Neural cell (in vitro differentiated cells): Measurements from ENCODE around the gene ARID1A. TPM values are rescaled to one million over a fixed set of nuclear protein-coding genes. Genes with fewer than 3 reads are reported as not detected.
"Not testable (repeated sequence)": the region's sequence is repeated elsewhere in the genome, so short reads cannot be mapped to it uniquely, and the experiment has no call there.

ENCODE experiments used
- H2AFZ ChIP-seq: fragments of 200-600, 300-800 bp; sonication (generic), shearing (Covaris generic); 2 replicates; pipeline ENCODE4 v1.6.0; 2014; ENCODE audit warnings: low read depth, mild to moderate bottlenecking, antibody characterized with exemption, low read length, moderate library complexity
- H3F3A ChIP-seq: fragments of 200-600 bp; shearing (Covaris generic); 2 replicates; pipeline ENCODE4 v1.6.1; 2016; ENCODE audit warnings: mild to moderate bottlenecking, moderate library complexity, mixed read lengths, antibody characterized with exemption, low read length; ENCODE audit not compliant: insufficient read depth, poor library complexity, severe bottlenecking
- H3K27ac ChIP-seq: fragments of 200-600, 300-800 bp; sonication (generic), shearing (Covaris generic); 2 replicates; pipeline ENCODE4 v1.5.1; 2014; ENCODE audit warnings: mild to moderate bottlenecking, low read length, moderate library complexity
- H3K27me3 ChIP-seq: fragments of 300-800, 200-600 bp; sonication (generic), shearing (Covaris generic); 2 replicates; pipeline ENCODE4 v1.6.0; 2014; ENCODE audit warnings: mild to moderate bottlenecking, low read depth, low read length, moderate library complexity; ENCODE audit not compliant: insufficient read depth
- H3K36me3 ChIP-seq: fragments of 300-800, 200-600 bp; sonication (generic), shearing (Covaris generic); 2 replicates; pipeline ENCODE4 v1.5.1; 2014; ENCODE audit warnings: mild to moderate bottlenecking, antibody characterized with exemption, low read length, moderate library complexity; ENCODE audit not compliant: insufficient read depth
- H3K4me2 ChIP-seq: fragments of 300-800, 200-600 bp; sonication (generic), shearing (Covaris generic); 2 replicates; pipeline ENCODE4 v1.6.0; 2014; ENCODE audit warnings: mild to moderate bottlenecking, low read length
- H3K4me3 ChIP-seq: fragments of 300-800, 200-600 bp; sonication (generic), shearing (Covaris generic); 2 replicates; pipeline ENCODE4 v1.5.1; 2014; ENCODE audit warnings: mild to moderate bottlenecking, low read length, moderate library complexity
- H3K79me2 ChIP-seq: fragments of 200-600 bp; shearing (Covaris generic); replicated peaks from 2 replicates; pipeline ENCODE4 v1.6.0; 2014; ENCODE audit warnings: mild to moderate bottlenecking, low read length, moderate library complexity; ENCODE audit not compliant: insufficient read depth
- H3K9ac ChIP-seq: fragments of 300-800, 200-600 bp; sonication (generic), shearing (Covaris generic); 2 replicates; pipeline ENCODE4 v1.6.1; 2016; ENCODE audit warnings: mild to moderate bottlenecking, low read length, mixed read lengths
- H3K9me2 ChIP-seq: fragments of 200-600 bp; shearing (Covaris generic); 2 replicates; pipeline ENCODE4 v1.6.1; 2016; ENCODE audit warnings: mild to moderate bottlenecking, low read length, mixed read lengths; ENCODE audit not compliant: insufficient read depth
- H3K9me3 ChIP-seq: fragments of 200-600, 300-800 bp; sonication (generic), shearing (Covaris generic); 2 replicates; pipeline ENCODE4 v1.6.1; 2016; ENCODE audit warnings: mild to moderate bottlenecking, mixed run types, low read length, moderate library complexity, mixed read lengths
- H4K20me1 ChIP-seq: fragments of 200-600 bp; shearing (Covaris generic); 2 replicates; pipeline ENCODE4 v1.6.1; 2016; ENCODE audit warnings: mild to moderate bottlenecking, mixed run types; ENCODE audit not compliant: insufficient read depth
- CTCF ChIP-seq: fragments of 450-650 bp; IDR thresholded peaks from 2 replicates; pipeline ENCODE4 v1.5.1; 2014; ENCODE audit warnings: antibody characterized with exemption, mild to moderate bottlenecking, moderate library complexity; ENCODE audit not compliant: poor library complexity, severe bottlenecking
- EP300 ChIP-seq: fragments of 450-650 bp; conservative IDR thresholded peaks from 2 replicates; pipeline ENCODE4 v1.6.1; 2014; ENCODE audit warnings: antibody characterized with exemption, mild to moderate bottlenecking, moderate library complexity; ENCODE audit not compliant: poor library complexity, severe bottlenecking
- EZH2 ChIP-seq: fragments of 200-600, 300-800 bp; shearing (Covaris generic), sonication (generic); IDR thresholded peaks from 2 replicates; pipeline ENCODE4 v1.6.1; 2014; ENCODE audit warnings: antibody characterized with exemption, low read length, borderline replicate concordance, mild to moderate bottlenecking; ENCODE audit not compliant: insufficient read depth, poor library complexity, severe bottlenecking
- MXI1 ChIP-seq: fragments of 450-650 bp; conservative IDR thresholded peaks from 2 replicates; pipeline ENCODE4 v1.6.1; 2014; ENCODE audit warnings: antibody characterized with exemption, mild to moderate bottlenecking; ENCODE audit not compliant: poor library complexity, severe bottlenecking
- POLR2AphosphoS5 ChIP-seq: IDR thresholded peaks from 2 replicates; pipeline ENCODE4 v1.6.1; 2012
- RAD21 ChIP-seq: fragments of 450-650 bp; conservative IDR thresholded peaks from 2 replicates; pipeline ENCODE4 v1.6.1; 2014; ENCODE audit warnings: antibody characterized with exemption, mild to moderate bottlenecking, moderate library complexity
- REST ChIP-seq: IDR thresholded peaks from 2 replicates; pipeline ENCODE4 v1.6.1; 2012; ENCODE audit warnings: borderline replicate concordance
- SMC3 ChIP-seq: fragments of 450-650 bp; conservative IDR thresholded peaks from 2 replicates; pipeline ENCODE4 v1.6.1; 2014; ENCODE audit warnings: antibody characterized with exemption, mild to moderate bottlenecking, moderate library complexity; ENCODE audit not compliant: poor library complexity
- TAF1 ChIP-seq: IDR thresholded peaks from 2 replicates; pipeline ENCODE4 v1.6.1; 2012; ENCODE audit warnings: low read depth
- polyA plus RNA-seq: library from polyadenylated mRNA; depleted of rRNA; stranded (reverse); fragments of >200 nt; gene quantifications from 2 replicates; pipeline ENCODE4 v1.2.3, GENCODE V29; 2014

Gene ARID1A
- polyA plus RNA-seq, 1 donor from 2014 or later, result 13.2 TPM

GRCh38 chr1:26703478-26703877 is 7.7 kb downstream of the ARID1A start:
- H3K27ac ChIP-seq, result no peak overlapping the region
- H3K36me3 ChIP-seq, result no peaks in the 10 kb centered on the region
- no peak for TF ChIP-seq SMC3
- no peak for TF ChIP-seq EZH2
- no peak for TF ChIP-seq POLR2AphosphoS5
- no peak for TF ChIP-seq TAF1
- no peak for TF ChIP-seq CTCF
- no peak for TF ChIP-seq MXI1
- no peak for TF ChIP-seq RAD21
- TF ChIP-seq EP300, result no peak
- no peak for TF ChIP-seq REST
- H4K20me1 ChIP-seq, result peaks cover 85% of the 10 kb centered on the region
- no peaks in the 10 kb centered on the region for H3K27me3 ChIP-seq
- peak overlapping the region; percentile 77 for H3K4me3 ChIP-seq
- peak overlapping the region; percentile 25 for H3K4me2 ChIP-seq
- no peaks in the 10 kb centered on the region for H3K9me3 ChIP-seq
- peaks cover 96% of the 10 kb centered on the region for H3K79me2 ChIP-seq
- no peaks in the 10 kb centered on the region for H3F3A ChIP-seq
- no peak overlapping the region for H2AFZ ChIP-seq
- no peak overlapping the region for H3K9ac ChIP-seq
- no peaks in the 10 kb centered on the region for H3K9me2 ChIP-seq

GRCh38 chr1:26704629-26705028 is 8.8 kb downstream of the ARID1A start:
- Histone ChIP-seq H3K27ac (no peak overlapping the region), H3K27me3 (no peaks in the 10 kb centered on the region), H3K9me2 (no peaks in the 10 kb centered on the region), H3K9ac (no peak overlapping the region), H3K4me2 (no peak overlapping the region), H3K36me3 (no peaks in the 10 kb centered on the region), H2AFZ (no peak overlapping the region), H4K20me1 (peaks cover 74% of the 10 kb centered on the region), H3K79me2 (peaks cover 96% of the 10 kb centered on the region), H3K9me3 (no peaks in the 10 kb centered on the region), H3F3A (no peaks in the 10 kb centered on the region), H3K4me3 (no peak overlapping the region)
- TF ChIP-seq RAD21, result no peak
- TF ChIP-seq SMC3, result no peak
- TF ChIP-seq EZH2, result no peak
- TF ChIP-seq REST, result no peak
- TF ChIP-seq MXI1, result no peak
- TF ChIP-seq EP300, result no peak
- TF ChIP-seq POLR2AphosphoS5, result no peak
- no peak for TF ChIP-seq TAF1
- TF ChIP-seq CTCF, result no peak

- Histone ChIP-seq H4K20me1 (peaks cover 69% of the 10 kb centered on the region), H3K79me2 (peaks cover 91% of the 10 kb centered on the region)
- H3K9me2 ChIP-seq, H3K4me2 ChIP-seq, H3K27me3 ChIP-seq, H3F3A ChIP-seq, H3K9ac ChIP-seq, H3K9me3 ChIP-seq, H3K4me3 ChIP-seq, H3K36me3 ChIP-seq, H2AFZ ChIP-seq, H3K27ac ChIP-seq: not testable (repeated sequence)
Measured at GRCh38 chr1:26705227-26705626, 9.4 kb downstream of the ARID1A start.
